A673 (cell line): Measurements from ENCODE around the gene FRMPD1.

Source experiments
- EZH2 ChIP-seq: fragments of 200-600 bp; sonication (generic); IDR thresholded peaks from 2 replicates; pipeline ENCODE4 v1.6.1; 2017; ENCODE audit warnings: borderline replicate concordance, low read depth, mild to moderate bottlenecking, mixed read lengths, antibody characterized with exemption, low read length; ENCODE audit not compliant: poor library complexity, severe bottlenecking
- TF ChIP-seq, protein P1 (sequence below): fragments of 300-800, 200-600 bp; sonication (generic); conservative IDR thresholded peaks from 2 replicates; pipeline ENCODE4 v1.5.1; 2017; ENCODE audit warnings: low read depth, mild to moderate bottlenecking, antibody characterized with exemption, low read length, moderate library complexity, mixed read lengths

DNA sequence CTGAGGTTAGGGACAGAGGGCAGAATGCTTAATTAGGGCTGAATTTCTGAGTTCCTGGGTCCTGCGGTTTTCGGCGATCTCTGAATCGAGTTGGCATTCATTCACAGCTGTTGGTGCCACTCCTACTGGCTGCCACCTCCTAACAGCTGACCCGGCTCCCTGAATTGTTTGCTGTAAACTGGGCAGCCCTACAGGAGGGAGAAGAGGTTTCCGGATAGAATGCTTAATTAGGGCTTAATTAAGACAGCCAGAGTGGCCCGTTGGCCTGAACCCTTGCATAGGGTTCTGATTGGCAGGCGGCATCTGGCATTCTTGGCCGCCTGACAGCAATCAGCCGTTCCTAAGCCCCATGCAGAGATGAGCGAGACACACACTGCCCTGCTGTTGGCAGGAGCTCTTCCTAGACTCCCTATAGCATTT, 25.7 kb downstream of the FRMPD1 start:
- TF ChIP-seq, protein P1, sequence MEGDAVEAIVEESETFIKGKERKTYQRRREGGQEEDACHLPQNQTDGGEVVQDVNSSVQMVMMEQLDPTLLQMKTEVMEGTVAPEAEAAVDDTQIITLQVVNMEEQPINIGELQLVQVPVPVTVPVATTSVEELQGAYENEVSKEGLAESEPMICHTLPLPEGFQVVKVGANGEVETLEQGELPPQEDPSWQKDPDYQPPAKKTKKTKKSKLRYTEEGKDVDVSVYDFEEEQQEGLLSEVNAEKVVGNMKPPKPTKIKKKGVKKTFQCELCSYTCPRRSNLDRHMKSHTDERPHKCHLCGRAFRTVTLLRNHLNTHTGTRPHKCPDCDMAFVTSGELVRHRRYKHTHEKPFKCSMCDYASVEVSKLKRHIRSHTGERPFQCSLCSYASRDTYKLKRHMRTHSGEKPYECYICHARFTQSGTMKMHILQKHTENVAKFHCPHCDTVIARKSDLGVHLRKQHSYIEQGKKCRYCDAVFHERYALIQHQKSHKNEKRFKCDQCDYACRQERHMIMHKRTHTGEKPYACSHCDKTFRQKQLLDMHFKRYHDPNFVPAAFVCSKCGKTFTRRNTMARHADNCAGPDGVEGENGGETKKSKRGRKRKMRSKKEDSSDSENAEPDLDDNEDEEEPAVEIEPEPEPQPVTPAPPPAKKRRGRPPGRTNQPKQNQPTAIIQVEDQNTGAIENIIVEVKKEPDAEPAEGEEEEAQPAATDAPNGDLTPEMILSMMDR: no peak
- no peak for TF ChIP-seq EZH2
